ENCODE results near the gene HMCN1. TPM values are rescaled to one million over a fixed set of nuclear protein-coding genes. Genes with fewer than 3 reads are reported as not detected.

HMCN1 gene
- polyA plus RNA-seq, 1 donor from 2014 or later = 0.66 TPM

DNA sequence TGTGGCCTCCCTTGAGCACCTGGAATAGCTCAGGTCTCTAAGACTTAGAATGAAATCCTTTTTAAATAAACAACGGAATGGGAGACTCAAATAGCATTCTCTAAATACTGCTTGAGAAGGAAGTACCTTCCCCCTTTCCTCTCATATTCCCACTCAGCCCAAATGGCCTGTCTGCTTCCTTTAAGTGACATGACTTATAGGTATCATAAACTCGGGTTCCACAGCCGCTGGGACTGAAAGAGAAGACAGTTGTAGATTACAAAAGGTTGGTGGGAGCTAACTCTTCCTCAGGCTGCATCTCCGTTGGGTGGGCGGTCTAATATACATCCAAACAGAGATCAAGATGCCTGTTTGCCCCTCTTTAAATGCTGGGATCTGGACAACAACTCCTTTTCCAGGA lies 1.2 kb upstream of the HMCN1 start:
- Histone ChIP-seq H3K4me3 (ENCODE audit: low read length) (no peak overlapping the region), H3K36me3 (ENCODE audit: insufficient read depth, low read length) (no peaks in the 10 kb centered on the region), H3K79me2 (replicated peaks; ENCODE audit: insufficient read depth, low read length) (no peaks in the 10 kb centered on the region), H4K20me1 (ENCODE audit: insufficient read depth) (no peaks in the 10 kb centered on the region), H3K9ac (ENCODE audit: low read length) (no peak overlapping the region), H3K9me3 (ENCODE audit: low read length) (no peaks in the 10 kb centered on the region), H3K27me3 (ENCODE audit: insufficient read depth, low read depth, low read length) (peaks cover 25% of the 10 kb centered on the region), H3K27ac (ENCODE audit: low read length) (no peak overlapping the region), H3K4me2 (ENCODE audit: low read length) (no peak overlapping the region), H2AFZ (ENCODE audit: low read depth, low read length) (no peak overlapping the region), H3F3A (ENCODE audit: insufficient read depth, low read length, poor library complexity, severe bottlenecking) (no peaks in the 10 kb centered on the region), H3K9me2 (ENCODE audit: insufficient read depth, low read length) (no peaks in the 10 kb centered on the region)
- TF ChIP-seq POLR2AphosphoS5 (IDR thresholded peaks at IDR 0.05) (no peak), TAF1 (IDR thresholded peaks at IDR 0.05; ENCODE audit: low read depth) (no peak), MXI1 (conservative IDR thresholded peaks at IDR 0.05; ENCODE audit: poor library complexity, severe bottlenecking) (no peak), RAD21 (conservative IDR thresholded peaks at IDR 0.05) (no peak), SMC3 (conservative IDR thresholded peaks at IDR 0.05; ENCODE audit: poor library complexity) (no peak), EZH2 (IDR thresholded peaks at IDR 0.05; ENCODE audit: borderline replicate concordance, insufficient read depth, low read length, poor library complexity, severe bottlenecking) (no peak)
- TF ChIP-seq, protein P1, sequence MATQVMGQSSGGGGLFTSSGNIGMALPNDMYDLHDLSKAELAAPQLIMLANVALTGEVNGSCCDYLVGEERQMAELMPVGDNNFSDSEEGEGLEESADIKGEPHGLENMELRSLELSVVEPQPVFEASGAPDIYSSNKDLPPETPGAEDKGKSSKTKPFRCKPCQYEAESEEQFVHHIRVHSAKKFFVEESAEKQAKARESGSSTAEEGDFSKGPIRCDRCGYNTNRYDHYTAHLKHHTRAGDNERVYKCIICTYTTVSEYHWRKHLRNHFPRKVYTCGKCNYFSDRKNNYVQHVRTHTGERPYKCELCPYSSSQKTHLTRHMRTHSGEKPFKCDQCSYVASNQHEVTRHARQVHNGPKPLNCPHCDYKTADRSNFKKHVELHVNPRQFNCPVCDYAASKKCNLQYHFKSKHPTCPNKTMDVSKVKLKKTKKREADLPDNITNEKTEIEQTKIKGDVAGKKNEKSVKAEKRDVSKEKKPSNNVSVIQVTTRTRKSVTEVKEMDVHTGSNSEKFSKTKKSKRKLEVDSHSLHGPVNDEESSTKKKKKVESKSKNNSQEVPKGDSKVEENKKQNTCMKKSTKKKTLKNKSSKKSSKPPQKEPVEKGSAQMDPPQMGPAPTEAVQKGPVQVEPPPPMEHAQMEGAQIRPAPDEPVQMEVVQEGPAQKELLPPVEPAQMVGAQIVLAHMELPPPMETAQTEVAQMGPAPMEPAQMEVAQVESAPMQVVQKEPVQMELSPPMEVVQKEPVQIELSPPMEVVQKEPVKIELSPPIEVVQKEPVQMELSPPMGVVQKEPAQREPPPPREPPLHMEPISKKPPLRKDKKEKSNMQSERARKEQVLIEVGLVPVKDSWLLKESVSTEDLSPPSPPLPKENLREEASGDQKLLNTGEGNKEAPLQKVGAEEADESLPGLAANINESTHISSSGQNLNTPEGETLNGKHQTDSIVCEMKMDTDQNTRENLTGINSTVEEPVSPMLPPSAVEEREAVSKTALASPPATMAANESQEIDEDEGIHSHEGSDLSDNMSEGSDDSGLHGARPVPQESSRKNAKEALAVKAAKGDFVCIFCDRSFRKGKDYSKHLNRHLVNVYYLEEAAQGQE (IDR thresholded peaks at IDR 0.05; ENCODE audit: borderline replicate concordance) = no peak
- TF ChIP-seq, protein P2, sequence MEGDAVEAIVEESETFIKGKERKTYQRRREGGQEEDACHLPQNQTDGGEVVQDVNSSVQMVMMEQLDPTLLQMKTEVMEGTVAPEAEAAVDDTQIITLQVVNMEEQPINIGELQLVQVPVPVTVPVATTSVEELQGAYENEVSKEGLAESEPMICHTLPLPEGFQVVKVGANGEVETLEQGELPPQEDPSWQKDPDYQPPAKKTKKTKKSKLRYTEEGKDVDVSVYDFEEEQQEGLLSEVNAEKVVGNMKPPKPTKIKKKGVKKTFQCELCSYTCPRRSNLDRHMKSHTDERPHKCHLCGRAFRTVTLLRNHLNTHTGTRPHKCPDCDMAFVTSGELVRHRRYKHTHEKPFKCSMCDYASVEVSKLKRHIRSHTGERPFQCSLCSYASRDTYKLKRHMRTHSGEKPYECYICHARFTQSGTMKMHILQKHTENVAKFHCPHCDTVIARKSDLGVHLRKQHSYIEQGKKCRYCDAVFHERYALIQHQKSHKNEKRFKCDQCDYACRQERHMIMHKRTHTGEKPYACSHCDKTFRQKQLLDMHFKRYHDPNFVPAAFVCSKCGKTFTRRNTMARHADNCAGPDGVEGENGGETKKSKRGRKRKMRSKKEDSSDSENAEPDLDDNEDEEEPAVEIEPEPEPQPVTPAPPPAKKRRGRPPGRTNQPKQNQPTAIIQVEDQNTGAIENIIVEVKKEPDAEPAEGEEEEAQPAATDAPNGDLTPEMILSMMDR (IDR thresholded peaks at IDR 0.05; ENCODE audit: poor library complexity, severe bottlenecking) = no peak

DNA sequence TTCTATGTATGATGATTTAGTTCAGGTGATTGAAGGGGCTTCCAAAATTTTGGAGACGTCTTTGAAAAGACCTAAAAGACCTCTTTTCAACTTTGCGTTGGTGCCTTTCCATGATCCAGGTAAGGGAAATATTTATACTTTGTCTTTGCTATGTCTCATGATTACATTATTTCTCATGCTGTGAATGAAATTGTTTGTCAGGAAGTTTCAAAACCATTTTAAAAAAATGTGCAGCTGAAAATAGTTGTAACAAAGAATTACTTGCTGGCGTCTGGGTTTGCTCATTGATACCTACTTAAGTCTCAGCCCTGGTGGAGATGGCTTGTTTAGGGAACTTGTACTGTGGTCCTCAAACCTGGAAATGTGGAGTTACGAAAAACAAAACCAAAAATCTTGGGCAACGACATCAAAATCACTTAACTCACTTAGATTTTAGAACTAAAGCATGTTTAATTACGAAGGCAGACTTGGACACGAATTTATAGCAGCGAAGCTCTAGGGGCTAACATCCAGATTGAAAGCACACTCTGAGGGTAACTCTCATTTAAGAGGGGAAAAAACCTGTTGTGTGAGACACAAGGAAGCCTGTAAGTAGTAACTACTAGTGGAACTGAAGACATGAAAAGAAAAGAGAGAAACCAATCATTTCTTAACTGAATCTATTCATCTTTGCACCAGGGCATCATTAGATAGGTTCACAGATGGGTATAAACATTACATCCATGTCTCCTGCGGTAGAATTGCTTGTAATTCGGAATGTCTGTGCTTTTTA lies 924 bp downstream of the HMCN1 start:
- Histone ChIP-seq H3K9me2 (ENCODE audit: insufficient read depth, low read length) (no peaks in the 10 kb centered on the region), H2AFZ (ENCODE audit: low read depth, low read length) (no peak overlapping the region), H3F3A (ENCODE audit: insufficient read depth, low read length, poor library complexity, severe bottlenecking) (no peaks in the 10 kb centered on the region), H3K27me3 (ENCODE audit: insufficient read depth, low read depth, low read length) (peaks cover 25% of the 10 kb centered on the region), H3K9me3 (ENCODE audit: low read length) (no peaks in the 10 kb centered on the region), H3K79me2 (replicated peaks; ENCODE audit: insufficient read depth, low read length) (no peaks in the 10 kb centered on the region), H3K4me2 (ENCODE audit: low read length) (no peak overlapping the region), H3K27ac (ENCODE audit: low read length) (no peak overlapping the region), H3K36me3 (ENCODE audit: insufficient read depth, low read length) (no peaks in the 10 kb centered on the region), H3K9ac (ENCODE audit: low read length) (no peak overlapping the region), H4K20me1 (ENCODE audit: insufficient read depth) (no peaks in the 10 kb centered on the region), H3K4me3 (ENCODE audit: low read length) (peak overlapping the region; percentile 59)
- TF ChIP-seq SMC3 (conservative IDR thresholded peaks at IDR 0.05; ENCODE audit: poor library complexity) (no peak), TAF1 (IDR thresholded peaks at IDR 0.05; ENCODE audit: low read depth) (no peak), RAD21 (conservative IDR thresholded peaks at IDR 0.05) (no peak), POLR2AphosphoS5 (IDR thresholded peaks at IDR 0.05) (no peak), EP300 (conservative IDR thresholded peaks at IDR 0.05; ENCODE audit: poor library complexity, severe bottlenecking) (no peak), EZH2 (IDR thresholded peaks at IDR 0.05; ENCODE audit: borderline replicate concordance, insufficient read depth, low read length, poor library complexity, severe bottlenecking) (no peak), MXI1 (conservative IDR thresholded peaks at IDR 0.05; ENCODE audit: poor library complexity, severe bottlenecking) (no peak)
- TF ChIP-seq, protein P2 (IDR thresholded peaks at IDR 0.05; ENCODE audit: poor library complexity, severe bottlenecking) = no peak
- TF ChIP-seq, protein P1 (IDR thresholded peaks at IDR 0.05; ENCODE audit: borderline replicate concordance) = no peak
